Calu3 (cell line): ENCODE measurements around the gene PEX11G. TPM values are rescaled to one million over a fixed set of nuclear protein-coding genes. Genes with fewer than 3 reads are reported as not detected.

Source experiments
- BruUV-seq: library from RNA; stranded (reverse); fragments of 400-500 nt; replicated peaks from 2 replicates; lab custom pipeline; 2021; lab: Mats Ljungman, UMichigan
- CTCF ChIA-PET: fragments of 300-600 bp; sonication (Branson Sonifier 250); formaldehyde crosslinking; loops from one replicate; lab custom pipeline; 2022; ENCODE audit warnings: antibody characterized with exemption; lab: Charles Lee
- DNase-seq: peaks from one replicate; pipeline ENCODE4 v3.0.0; 2022
- H3K27ac Mint-ChIP-seq: one replicate; pipeline ENCODE4 v1.8.0; 2022; ENCODE audit warnings: mixed read lengths; ENCODE audit not compliant: unreplicated experiment
- H3K27me3 Mint-ChIP-seq: one replicate; pipeline ENCODE4 v1.8.0; 2022; ENCODE audit warnings: mixed read lengths; ENCODE audit not compliant: unreplicated experiment
- H3K36me3 Mint-ChIP-seq: one replicate; pipeline ENCODE4 v1.8.0; 2022; ENCODE audit warnings: mild to moderate bottlenecking, moderate library complexity, mixed read lengths; ENCODE audit not compliant: insufficient read depth, unreplicated experiment
- H3K4me1 Mint-ChIP-seq: one replicate; pipeline ENCODE4 v1.8.0; 2022; ENCODE audit warnings: mild to moderate bottlenecking, low read depth, mixed read lengths; ENCODE audit not compliant: unreplicated experiment
- H3K4me3 Mint-ChIP-seq: one replicate; pipeline ENCODE4 v1.8.0; 2022; ENCODE audit warnings: mild to moderate bottlenecking, low read depth, moderate library complexity, mixed read lengths; ENCODE audit not compliant: unreplicated experiment
- H3K9me3 Mint-ChIP-seq: one replicate; pipeline ENCODE4 v1.8.0; 2022; ENCODE audit warnings: low read depth, mixed read lengths; ENCODE audit not compliant: unreplicated experiment
- CTCF ChIP-seq: fragments of 200-600 bp; IDR thresholded peaks from one replicate; pipeline ENCODE4 v1.8.0; 2022; ENCODE audit warnings: antibody characterized with exemption; ENCODE audit not compliant: unreplicated experiment
- intact Hi-C: fragments of 100-400 bp; cut with micrococcal nuclease; formaldehyde crosslinking; loops from one replicate; pipeline ENCODE4 v1.10.0; 2022; ENCODE audit not compliant: unreplicated experiment
- total RNA-seq: library from RNA; stranded (reverse); gene quantifications from 2 replicates; pipeline ENCODE4 v1.2.3, GENCODE V29; 2022

The PEX11G gene
- total RNA-seq, 1 experiment from 2014 or later = 1.3 TPM

GRCh38 chr19:7492142-7492541 is 3.3 kb upstream of the PEX11G start:
- intact Hi-C loops = no loop called here
- DNase-seq = no peak
- H3K27me3 Mint-ChIP-seq = peaks cover 23% of the 10 kb centered on the region
- H3K27ac Mint-ChIP-seq = no peak overlapping the region
- H3K36me3 Mint-ChIP-seq = peaks cover 21% of the 10 kb centered on the region
- no peak for TF ChIP-seq CTCF
- H3K4me3 Mint-ChIP-seq = no peak overlapping the region
- no TSS peak for BruUV-seq
- H3K4me1 Mint-ChIP-seq = peaks cover 9% of the 10 kb centered on the region
- CTCF ChIA-PET = no interaction called here
- H3K9me3 Mint-ChIP-seq = no peaks in the 10 kb centered on the region

GRCh38 chr19:7489609-7490044 is 792 bp upstream of the PEX11G start:
- H3K9me3 Mint-ChIP-seq = no peaks in the 10 kb centered on the region
- peak overlapping the region; percentile 70 for H3K27ac Mint-ChIP-seq
- peaks cover 9% of the 10 kb centered on the region for H3K4me1 Mint-ChIP-seq
- intact Hi-C loops = no loop called here
- peak overlapping the region; percentile 60 for H3K4me3 Mint-ChIP-seq
- peaks cover 1% of the 10 kb centered on the region for H3K27me3 Mint-ChIP-seq
- CTCF ChIA-PET = interaction anchor here (0.6 kb wide), 2 partner anchors 32 to 471 kb away, joined by 3 to 4 read pairs; no protein-coding TSS in a partner anchor
- DNase-seq = no peak
- no TSS peak for BruUV-seq
- no peak for TF ChIP-seq CTCF
- peaks cover 21% of the 10 kb centered on the region for H3K36me3 Mint-ChIP-seq

GRCh38 chr19:7486923-7487322 is 1.9 kb downstream of the PEX11G start:
- Mint-ChIP-seq H3K4me3 (no peak overlapping the region), H3K36me3 (peaks cover 21% of the 10 kb centered on the region), H3K27ac (no peak overlapping the region), H3K27me3 (no peaks in the 10 kb centered on the region), H3K9me3 (no peaks in the 10 kb centered on the region), H3K4me1 (peaks cover 9% of the 10 kb centered on the region)
- intact Hi-C loops = no loop called here
- no peak for TF ChIP-seq CTCF
- CTCF ChIA-PET = no interaction called here
- BruUV-seq = no TSS peak
- no peak for DNase-seq

GRCh38 chr19:7483720-7484201 is 5.1 kb downstream of the PEX11G start:
- H3K9me3 Mint-ChIP-seq = no peaks in the 10 kb centered on the region
- no peaks in the 10 kb centered on the region for H3K4me1 Mint-ChIP-seq
- H3K27me3 Mint-ChIP-seq = no peaks in the 10 kb centered on the region
- intact Hi-C loops = no loop called here
- H3K36me3 Mint-ChIP-seq = peaks cover 6% of the 10 kb centered on the region
- no TSS peak for BruUV-seq
- H3K27ac Mint-ChIP-seq = no peak overlapping the region
- CTCF ChIA-PET = no interaction called here
- no peak overlapping the region for H3K4me3 Mint-ChIP-seq
- no peak for DNase-seq
- TF ChIP-seq CTCF = no peak
